Measurements from ENCODE around the gene FASTK.

GRCh38 chr7:151076863-151077704, 3.5 kb downstream of the FASTK start:
- TF ChIP-seq, protein P1, sequence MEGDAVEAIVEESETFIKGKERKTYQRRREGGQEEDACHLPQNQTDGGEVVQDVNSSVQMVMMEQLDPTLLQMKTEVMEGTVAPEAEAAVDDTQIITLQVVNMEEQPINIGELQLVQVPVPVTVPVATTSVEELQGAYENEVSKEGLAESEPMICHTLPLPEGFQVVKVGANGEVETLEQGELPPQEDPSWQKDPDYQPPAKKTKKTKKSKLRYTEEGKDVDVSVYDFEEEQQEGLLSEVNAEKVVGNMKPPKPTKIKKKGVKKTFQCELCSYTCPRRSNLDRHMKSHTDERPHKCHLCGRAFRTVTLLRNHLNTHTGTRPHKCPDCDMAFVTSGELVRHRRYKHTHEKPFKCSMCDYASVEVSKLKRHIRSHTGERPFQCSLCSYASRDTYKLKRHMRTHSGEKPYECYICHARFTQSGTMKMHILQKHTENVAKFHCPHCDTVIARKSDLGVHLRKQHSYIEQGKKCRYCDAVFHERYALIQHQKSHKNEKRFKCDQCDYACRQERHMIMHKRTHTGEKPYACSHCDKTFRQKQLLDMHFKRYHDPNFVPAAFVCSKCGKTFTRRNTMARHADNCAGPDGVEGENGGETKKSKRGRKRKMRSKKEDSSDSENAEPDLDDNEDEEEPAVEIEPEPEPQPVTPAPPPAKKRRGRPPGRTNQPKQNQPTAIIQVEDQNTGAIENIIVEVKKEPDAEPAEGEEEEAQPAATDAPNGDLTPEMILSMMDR (IDR thresholded peaks at IDR 0.05; ENCODE audit: insufficient read depth, low read depth, low read length) = no peak
- no peak for TF ChIP-seq EZH2 (IDR thresholded peaks at IDR 0.05; ENCODE audit: insufficient read depth, low read length)

All from astrocyte (in vitro differentiated cells and primary cell).